KG1 (cell line): ENCODE data around the gene CD55.
A peak's percentile ranks its signal among the peaks of the same experiment; 100 is the strongest.

ENCODE experiments used
- DNase-seq: peaks from one replicate; lab custom pipeline; 2025; lab: John Stamatoyannopoulos, UW

The CD55 gene

GRCh38 chr1:207330011-207330710 is 8.7 kb downstream of the CD55 start:
- DNase-seq: no peak

DNA sequence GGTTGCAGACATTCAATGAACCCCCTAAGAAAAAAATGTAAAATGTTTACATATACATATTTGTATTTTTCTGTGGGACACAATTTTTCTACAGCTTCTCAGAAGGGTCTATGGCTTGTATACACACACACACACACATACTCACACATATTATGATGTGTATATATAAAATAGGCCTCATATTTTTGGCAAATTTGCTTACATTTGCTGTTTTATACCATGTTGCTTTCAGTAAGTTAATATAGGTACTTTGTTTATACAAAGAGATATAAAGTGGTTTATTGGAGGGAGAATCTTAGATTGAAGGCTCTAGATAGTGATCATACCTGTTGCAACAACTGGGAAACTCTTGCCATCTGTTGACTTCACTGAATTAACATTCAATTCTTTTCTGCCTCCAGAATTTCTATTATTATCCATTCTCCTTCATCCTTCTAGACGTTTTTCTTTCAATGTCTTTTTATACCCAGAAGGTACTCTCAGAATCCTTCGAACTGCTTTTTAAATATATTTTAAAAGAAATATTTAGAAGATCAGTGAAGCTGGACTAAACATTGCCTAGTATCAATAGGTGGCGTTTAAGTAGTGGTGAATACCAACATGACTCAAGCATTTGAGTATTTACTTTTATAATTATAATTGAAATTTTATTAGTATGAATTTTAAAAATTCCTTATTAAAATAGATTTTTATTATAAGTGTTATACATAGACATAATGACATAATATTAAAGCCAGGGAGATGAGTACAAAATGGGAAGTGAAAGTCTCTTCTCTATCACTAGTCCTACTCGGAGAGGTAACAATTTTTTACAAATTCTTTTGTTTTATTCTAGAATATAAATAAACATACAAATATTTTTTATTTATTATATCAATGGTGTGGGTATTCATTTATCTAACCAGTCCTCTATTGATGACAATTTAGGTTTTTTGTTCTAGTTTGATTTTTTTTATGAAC is 10.2 kb downstream of the CD55 start:
- DNase-seq: no peak

- no peak for DNase-seq
Measured at GRCh38 chr1:207333009-207333600, 11.6 kb downstream of the CD55 start.

DNA sequence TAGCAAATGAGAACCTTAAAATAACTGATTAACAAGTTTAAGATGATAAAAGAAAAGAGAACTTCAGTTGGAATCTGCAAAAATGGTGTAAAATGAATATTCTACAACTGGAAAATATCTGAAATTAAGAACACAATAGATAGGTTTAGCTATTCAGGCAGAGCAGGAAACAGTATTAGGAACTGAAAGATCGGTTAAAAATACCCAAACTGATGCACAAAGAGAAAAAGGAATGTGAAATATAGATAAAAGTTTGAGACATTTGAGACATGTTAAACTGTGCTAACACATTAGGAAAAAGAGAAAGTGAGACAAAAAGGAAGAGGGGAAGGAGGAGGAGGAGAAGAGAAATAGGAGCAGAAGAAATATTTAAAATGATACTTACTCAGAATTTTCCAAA is 12.1 kb downstream of the CD55 start:
- no peak for DNase-seq

DNA sequence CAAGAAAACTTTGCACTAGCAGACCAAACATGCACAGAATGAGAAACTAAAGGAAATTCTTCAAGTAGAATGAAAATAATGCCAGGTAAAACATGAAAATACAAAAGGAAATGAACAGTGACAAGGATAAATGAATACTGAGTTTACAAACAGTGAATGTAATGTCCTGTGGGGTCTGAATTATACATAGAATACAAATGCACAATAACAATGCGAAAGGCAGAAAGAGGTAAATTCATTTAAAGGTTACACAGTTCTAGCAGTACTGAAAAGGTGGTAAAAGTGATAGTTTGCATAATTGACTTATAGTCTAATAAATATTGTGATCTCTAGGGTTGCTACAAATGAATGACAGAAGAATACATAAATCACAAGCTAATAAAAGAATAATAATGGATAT is 12.9 kb downstream of the CD55 start:
- DNase-seq: no peak

DNA sequence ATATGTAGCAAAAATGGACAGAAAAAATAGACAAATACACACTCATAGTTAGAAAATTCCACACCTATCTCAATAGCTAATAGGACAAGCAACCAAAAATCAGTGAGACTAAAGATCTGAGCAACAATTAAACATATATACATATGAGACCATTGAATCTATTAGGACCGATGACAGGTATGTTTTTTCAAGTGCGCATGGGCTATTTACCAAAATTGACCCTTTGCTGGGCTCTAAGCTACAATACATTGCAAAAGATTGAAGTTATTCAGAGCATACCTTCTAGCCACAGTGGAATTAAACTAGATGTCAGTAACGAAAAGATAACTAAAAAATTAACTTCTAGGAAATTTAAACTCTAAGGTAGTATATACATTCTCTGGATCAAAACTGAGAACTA is 13.7 kb downstream of the CD55 start:
- no peak for DNase-seq

DNA sequence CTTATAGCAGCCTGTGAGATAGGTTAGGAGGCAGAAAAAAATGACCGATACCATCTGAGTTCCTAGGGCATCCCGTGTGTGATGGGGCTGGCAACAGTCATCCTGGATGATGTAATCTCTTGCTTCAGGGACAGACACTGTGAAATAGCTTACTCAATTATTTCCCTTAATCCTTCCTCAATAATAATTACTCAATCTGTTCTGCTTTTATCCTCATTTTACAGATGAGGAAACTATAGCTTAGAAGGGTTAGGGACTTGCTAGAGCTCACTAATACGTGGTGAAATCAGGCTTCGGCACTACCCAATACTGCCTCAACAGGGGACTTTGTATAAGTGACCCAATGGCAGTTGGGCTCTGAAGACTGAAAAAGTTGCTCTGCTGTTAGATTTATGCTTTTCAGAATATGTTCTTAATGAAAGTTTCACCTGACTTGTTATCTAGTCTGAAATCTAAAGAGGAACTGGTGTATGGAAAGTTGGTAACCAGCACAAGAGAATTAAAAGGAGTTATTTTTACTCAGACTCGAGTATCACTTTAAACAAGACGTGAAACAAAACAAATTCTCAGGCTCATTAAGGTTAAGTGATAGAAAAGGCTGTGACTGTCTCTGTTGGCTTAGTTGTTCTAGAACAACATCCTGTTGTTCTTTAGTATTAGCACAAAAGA is 14.4 kb downstream of the CD55 start:
- peak; percentile 23 for DNase-seq

DNA sequence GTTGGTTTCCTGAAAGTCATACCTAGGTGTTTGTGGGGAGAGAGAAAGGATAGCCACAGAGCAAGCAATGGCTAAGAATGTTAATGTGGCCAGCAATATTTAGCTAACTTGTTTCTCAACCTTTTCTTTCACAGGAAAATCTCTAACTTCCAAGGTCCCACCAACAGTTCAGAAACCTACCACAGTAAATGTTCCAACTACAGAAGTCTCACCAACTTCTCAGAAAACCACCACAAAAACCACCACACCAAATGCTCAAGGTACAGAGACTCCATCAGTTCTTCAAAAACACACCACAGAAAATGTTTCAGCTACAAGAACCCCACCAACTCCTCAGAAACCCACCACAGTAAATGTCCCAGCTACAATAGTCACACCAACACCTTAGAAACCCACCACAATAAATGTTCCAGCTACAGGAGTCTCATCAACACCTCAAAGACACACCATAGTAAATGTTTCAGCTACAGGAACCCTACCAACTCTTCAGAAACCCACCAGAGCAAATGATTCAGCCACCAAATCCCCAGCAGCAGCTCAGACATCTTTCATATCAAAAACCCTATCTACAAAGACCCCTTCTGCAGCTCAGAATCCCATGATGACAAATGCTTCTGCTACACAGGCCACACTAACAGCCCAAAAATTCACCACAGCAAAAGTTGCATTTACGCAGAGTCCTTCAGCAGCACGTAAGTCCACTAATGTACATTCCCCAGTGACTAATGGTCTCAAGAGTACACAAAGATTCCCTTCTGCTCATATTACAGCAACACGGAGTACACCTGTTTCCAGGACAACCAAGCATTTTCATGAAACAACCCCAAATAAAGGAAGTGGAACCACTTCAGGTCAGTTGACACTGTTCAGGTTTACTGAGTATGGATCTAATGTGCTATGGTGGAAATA is 15.3 kb downstream of the CD55 start:
- DNase-seq: no peak

DNA sequence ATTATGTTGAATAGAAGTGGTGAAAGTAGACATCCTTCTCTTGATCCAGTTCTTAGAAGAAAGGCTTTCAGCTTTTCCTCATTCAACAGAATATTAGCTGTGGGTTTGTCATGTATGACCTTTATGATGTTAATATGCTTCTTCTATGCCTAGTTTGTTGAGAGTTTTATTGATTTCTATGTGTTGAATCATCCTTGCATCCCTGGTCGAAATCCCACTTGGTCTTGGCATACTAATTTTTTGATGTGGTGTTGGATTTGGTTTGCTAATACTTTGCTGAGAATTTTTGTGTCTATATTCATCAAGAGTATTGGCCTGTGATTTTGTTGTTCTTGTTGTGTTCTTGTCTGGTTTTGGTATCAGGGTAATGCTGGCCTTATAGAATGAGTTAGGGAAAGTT is 20.9 kb downstream of the CD55 start:
- no peak for DNase-seq

DNA sequence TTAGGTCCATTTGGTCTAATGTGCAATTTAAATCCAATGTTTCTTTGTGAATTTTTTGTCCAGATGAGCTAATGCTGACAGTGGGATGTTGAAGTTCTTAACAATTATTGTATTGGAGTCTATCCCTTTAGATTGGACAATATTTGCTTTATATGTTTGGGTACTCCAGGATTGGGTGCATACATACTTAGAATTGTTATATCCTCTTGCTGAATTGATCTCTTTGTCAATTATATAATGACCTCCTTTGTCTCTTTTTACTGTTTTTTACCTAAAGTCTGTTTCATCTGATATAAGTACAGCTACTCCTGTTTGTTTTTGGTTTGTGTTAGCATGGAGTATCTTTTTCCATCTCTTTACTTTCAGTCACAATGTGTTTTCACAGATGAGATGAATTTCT is 22.2 kb downstream of the CD55 start:
- DNase-seq: no peak

DNA sequence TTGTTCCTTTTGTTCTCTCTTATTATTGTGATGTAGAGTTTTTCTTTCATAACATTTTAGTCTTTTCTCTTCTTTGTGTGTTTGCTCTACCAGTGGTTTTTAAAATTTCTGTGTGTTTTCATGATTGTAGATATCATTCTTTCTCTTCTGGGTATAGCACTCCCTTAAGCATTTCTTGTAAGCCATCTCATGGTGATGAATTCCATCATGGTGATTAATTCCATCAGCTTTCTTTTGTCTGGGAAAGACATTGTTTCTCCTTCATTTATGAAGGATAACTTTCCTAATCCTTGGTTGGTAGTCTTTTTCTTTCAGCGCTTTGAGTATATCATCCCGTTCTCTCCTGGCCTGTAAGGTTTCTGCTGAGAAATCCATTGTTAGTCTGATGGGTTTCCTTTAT is 22.7 kb downstream of the CD55 start:
- DNase-seq: no peak

DNA sequence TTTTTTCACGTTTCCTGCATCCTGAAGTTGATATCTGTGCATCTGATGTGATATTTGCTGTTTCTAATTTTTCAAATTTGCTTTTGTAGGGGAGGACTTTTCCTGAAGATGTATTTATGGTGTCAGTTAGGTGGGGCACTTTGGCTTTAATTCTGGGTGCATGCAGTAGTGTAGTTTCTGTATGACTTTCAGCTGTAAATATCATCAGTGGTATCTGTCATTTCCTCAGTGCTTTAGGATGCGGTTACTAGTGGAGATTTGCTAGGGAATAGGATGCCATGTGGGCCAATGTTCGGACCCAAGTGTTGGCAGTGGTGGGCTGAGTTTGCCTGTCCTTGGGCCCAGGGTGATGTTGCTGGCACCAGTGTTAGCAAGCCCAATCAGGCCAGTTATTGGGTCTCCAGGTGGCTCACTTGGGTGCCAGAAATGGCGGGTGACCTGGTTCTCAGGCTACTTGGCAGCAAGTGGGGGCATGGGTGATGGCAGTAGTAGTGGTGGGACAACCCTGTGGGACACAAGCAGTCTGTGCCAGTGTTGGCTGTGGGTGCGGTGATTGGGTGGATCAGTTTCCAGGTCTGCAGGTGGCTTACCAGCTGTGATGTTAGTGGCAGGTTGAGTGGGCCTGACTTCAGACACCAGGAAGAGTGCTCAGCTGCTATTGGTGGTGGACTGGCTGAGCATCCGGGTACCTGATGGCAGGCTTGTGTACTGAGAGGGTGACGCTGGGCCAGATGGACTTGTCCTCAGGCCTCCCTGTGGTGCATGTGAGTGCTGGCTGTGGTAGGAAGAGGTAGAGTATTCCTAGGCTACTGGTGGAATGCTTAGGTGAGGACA is 24.4 kb downstream of the CD55 start:
- DNase-seq: no peak

DNA sequence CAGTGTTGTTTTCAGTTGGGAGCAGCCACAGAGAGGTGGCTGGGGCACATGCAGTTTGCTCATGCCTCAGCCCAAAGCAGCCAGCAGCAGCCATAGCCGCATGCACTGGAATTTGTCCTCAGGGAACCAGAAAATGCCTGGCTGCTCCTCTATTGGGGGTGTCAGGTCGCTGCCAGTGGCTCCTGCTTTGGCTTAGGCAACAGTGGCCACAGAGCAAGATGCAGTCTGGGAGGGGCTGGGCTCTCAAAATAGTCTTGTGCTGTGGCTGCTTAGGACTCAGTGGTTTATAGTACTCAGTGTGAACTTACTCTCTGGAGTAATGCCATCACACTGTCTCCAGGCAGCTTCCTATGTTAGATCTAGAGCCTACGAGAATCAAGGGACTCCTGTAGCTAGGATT is 25.0 kb downstream of the CD55 start:
- no peak for DNase-seq

DNA sequence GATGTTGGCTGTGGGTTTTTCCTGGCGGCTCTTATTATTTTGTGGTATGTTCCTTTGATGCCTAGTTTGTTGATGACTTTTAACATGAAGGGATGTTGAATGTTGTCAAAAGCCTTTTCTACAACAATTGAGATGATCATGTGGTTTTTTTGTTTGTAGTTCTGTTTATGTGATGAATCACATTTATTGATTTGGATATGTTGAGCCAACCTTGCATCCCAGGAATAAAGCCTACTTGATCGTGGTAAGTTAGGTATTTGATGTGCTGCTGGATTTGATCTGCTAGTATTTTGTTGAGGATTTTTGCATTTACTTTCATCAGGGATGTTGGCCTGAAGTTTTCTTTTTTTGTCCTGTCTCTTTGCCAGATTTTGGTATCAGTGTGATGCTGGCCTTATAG is 28.5 kb downstream of the CD55 start:
- DNase-seq: no peak

GRCh38 chr1:207352554-207352953 is 31.1 kb downstream of the CD55 start:
- no peak for DNase-seq

- no peak for DNase-seq
Measured at GRCh38 chr1:207355060-207355459, 33.6 kb downstream of the CD55 start.

DNA sequence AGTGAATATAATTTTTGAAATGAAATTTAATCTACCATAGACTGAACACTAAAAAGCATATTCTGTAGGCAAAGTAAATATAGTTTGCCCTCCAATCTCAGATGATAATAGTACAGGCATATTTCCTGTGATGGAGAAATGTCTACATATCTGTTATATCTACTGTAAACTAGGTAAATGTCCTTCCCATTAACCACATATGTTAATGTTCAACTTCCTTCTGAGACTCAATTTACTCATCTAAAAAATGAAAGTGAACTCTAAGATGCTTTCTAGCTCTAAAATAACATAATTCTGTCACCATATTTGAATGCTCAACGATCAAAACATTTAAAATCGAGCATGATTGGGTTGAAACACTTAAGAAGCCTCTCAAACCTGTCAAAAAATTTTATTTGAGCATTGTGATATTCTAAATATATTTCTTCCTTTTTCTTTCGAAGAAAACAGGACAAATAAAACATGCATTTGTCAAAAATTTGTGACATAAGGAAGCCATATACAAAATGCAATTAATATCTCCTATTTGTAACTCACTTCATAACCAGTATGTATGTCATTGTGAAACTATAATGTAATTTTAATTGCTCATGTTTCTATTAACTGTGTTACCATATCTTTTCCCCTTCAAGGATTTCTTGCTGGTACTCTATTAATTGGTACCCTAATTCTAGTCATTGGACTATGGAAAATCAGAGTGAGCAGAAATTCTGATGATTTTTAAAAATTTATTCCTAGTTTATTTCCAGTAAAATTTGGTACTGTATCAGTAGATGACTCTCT is 34.2 kb downstream of the CD55 start:
- no peak for DNase-seq

DNA sequence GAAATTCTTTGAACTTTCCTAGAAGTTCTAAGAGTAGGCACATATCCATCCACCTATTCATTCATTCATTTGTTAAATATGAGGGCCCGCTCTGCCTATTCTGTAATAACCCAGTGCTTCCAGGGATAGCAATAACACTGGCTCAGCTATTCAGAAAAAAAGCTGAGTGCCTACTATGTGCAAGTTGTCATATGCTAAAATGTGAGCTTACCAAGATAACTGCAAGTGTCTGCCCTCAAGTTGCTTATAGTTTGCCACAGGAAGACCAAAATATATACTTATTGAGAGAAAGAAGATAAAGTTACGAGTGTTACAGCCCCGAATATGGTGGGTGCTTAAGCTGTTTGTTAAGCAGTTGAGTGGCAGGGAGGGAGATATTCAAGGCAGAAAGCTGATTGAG is 39.6 kb downstream of the CD55 start:
- no peak for DNase-seq

DNA sequence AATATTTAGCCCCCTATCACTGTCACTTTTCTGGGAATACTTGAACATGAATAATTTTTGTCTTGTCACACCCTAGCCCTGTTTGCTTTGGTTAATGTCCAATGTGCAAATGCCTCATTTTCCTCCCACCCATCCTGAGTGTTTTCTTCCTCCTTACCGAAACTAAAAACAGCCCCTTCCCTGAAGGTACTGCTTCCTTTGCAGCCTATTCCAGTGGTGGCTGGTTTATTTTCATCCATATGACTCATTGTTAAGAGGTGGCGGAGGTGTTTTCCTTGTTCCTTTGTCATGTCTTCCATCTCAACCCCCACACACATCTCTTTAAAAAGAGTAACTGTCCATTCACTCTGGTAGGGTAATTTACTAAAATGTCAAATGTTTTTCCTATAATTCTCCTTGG is 40.4 kb downstream of the CD55 start:
- no peak for DNase-seq
